HEK293 (cell line): ENCODE measurements around the gene LCMT1.

ENCODE experiments used
- CTCF ChIA-PET: fragments of 350-600 bp; formaldehyde crosslinking; extraction: SDS; loops from one replicate; lab custom pipeline; 2021; ENCODE audit warnings: antibody characterized with exemption; lab: Yijun Ruan, JAX
- POLR2A ChIA-PET: fragments of 300-600 bp; formaldehyde crosslinking; extraction: SDS; loops from one replicate; lab custom pipeline; 2020; ENCODE audit warnings: antibody characterized with exemption, inconsistent platforms; lab: Yijun Ruan, JAX
- H3K27ac ChIP-seq: fragments of 200-500 bp; sonication (Bioruptor generic); 2 replicates; pipeline ENCODE4 v1.5.1; 2014; ENCODE audit warnings: low read depth, low read length, control low read depth, inconsistent platforms; ENCODE audit errors: extremely low read depth
- H3K36me3 ChIP-seq, 2 experiments: fragments of 200-500 bp in 1 of 2; sonication (Bioruptor generic) in 1 of 2; 1 replicate in 1 of 2; 2 replicates in 1 of 2; pipeline ENCODE4 v1.5.1; 2014 to 2017; ENCODE audit warnings: inconsistent platforms in 2 of 2, low read length in 2 of 2; ENCODE audit not compliant: control insufficient read depth in 2 of 2, insufficient read depth in 1 of 2
- H3K4me1 ChIP-seq: fragments of 200-500 bp; sonication (Bioruptor generic); 2 replicates; pipeline ENCODE4 v1.5.1; 2014; ENCODE audit warnings: mild to moderate bottlenecking, low read length, inconsistent platforms; ENCODE audit not compliant: control insufficient read depth, insufficient read depth
- H3K4me3 ChIP-seq: 2 replicates; pipeline ENCODE4 v1.5.1; 2011; ENCODE audit warnings: low read depth, mild to moderate bottlenecking, control low read depth, low read length, moderate library complexity
- H3K9me3 ChIP-seq: fragments of 200-500 bp; sonication (Bioruptor generic); 2 replicates; pipeline ENCODE4 v1.5.1; 2014; ENCODE audit warnings: low read depth, low read length, inconsistent platforms; ENCODE audit not compliant: control insufficient read depth, insufficient read depth
- GLI4 ChIP-seq: fragments of 450-650 bp; formaldehyde crosslinking; IDR thresholded peaks from 2 replicates; pipeline ENCODE4 v1.5.1; 2016; ENCODE audit warnings: missing biosample characterization, missing genetic modification characterization
- PRDM10 ChIP-seq: fragments of 450-650 bp; formaldehyde crosslinking; IDR thresholded peaks from 2 replicates; pipeline ENCODE4 v1.5.1; 2016; ENCODE audit warnings: missing biosample characterization, missing genetic modification characterization
- SP7 ChIP-seq: fragments of 450-650 bp; formaldehyde crosslinking; IDR thresholded peaks from 2 replicates; pipeline ENCODE4 v1.5.1; 2016; ENCODE audit warnings: missing biosample characterization, missing genetic modification characterization
- ZNF112 ChIP-seq: fragments of 450-650 bp; formaldehyde crosslinking; IDR thresholded peaks from 2 replicates; pipeline ENCODE4 v1.5.0; 2017; ENCODE audit warnings: missing biosample characterization, missing genetic modification characterization
- ZNF133 ChIP-seq: fragments of 450-650 bp; formaldehyde crosslinking; IDR thresholded peaks from 2 replicates; pipeline ENCODE4 v1.5.1; 2016; ENCODE audit warnings: missing biosample characterization, missing genetic modification characterization
- ZNF202 ChIP-seq: fragments of 450-650 bp; formaldehyde crosslinking; IDR thresholded peaks from 2 replicates; pipeline ENCODE4 v1.5.1; 2016; ENCODE audit warnings: missing biosample characterization, missing genetic modification characterization, borderline replicate concordance
- ZNF302 ChIP-seq: fragments of 450-650 bp; formaldehyde crosslinking; IDR thresholded peaks from 2 replicates; pipeline ENCODE4 v1.5.1; 2016; ENCODE audit warnings: missing biosample characterization, missing genetic modification characterization, low read depth
- ZNF366 ChIP-seq: fragments of 450-650 bp; formaldehyde crosslinking; conservative IDR thresholded peaks from 2 replicates; pipeline ENCODE4 v1.5.1; 2016; ENCODE audit warnings: missing biosample characterization, missing genetic modification characterization
- ZNF621 ChIP-seq: fragments of 450-650 bp; formaldehyde crosslinking; IDR thresholded peaks from 2 replicates; pipeline ENCODE4 v1.5.1; 2017; ENCODE audit warnings: missing biosample characterization, missing genetic modification characterization
- ZNF623 ChIP-seq: fragments of 450-650 bp; formaldehyde crosslinking; IDR thresholded peaks from 2 replicates; pipeline ENCODE4 v1.5.1; 2016; ENCODE audit warnings: missing biosample characterization, missing genetic modification characterization
- ZNF785 ChIP-seq: fragments of 450-650 bp; formaldehyde crosslinking; IDR thresholded peaks from 2 replicates; pipeline ENCODE4 v1.5.1; 2016; ENCODE audit warnings: missing biosample characterization, missing genetic modification characterization
- ZNF837 ChIP-seq: fragments of 450-650 bp; formaldehyde crosslinking; IDR thresholded peaks from 2 replicates; pipeline ENCODE4 v1.5.1; 2016; ENCODE audit warnings: missing biosample characterization, missing genetic modification characterization
- TF ChIP-seq, protein P1 (sequence below): fragments of 450-650 bp; formaldehyde crosslinking; conservative IDR thresholded peaks from 2 replicates; pipeline ENCODE4 v1.5.1; 2016; ENCODE audit warnings: low read depth, missing biosample characterization, missing genetic modification characterization

Gene LCMT1

DNA sequence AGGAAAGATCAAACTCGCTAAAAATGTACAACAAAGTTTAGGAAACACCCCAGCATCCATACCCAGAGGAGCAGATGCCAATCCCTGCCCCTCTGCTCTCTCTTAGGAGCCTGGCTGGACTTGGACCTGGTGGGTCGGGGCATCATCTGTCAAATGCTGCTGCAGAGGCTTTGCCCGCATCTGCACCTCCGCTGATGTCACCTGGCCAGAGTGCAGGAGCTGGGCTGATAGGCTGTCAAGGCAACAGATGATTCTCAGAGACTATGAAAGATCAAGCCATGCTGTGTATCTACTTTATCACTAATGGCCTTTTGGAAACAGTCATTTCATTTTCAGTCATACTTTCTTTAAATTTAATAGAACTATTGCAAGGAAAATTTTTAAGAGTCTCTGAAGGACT is 15.9 kb upstream of the LCMT1 start:
- no peaks in the 10 kb centered on the region for H3K4me1 ChIP-seq
- H3K27ac ChIP-seq: no peak overlapping the region
- ChIA-PET POLR2A (no interaction called here), CTCF (no interaction called here)
- no peak overlapping the region for H3K4me3 ChIP-seq
- no peaks in the 10 kb centered on the region for H3K9me3 ChIP-seq
- TF ChIP-seq PRDM10 (tag by site-specific recombination): no peak
- no peak for TF ChIP-seq ZNF202 (tag by site-specific recombination)
- TF ChIP-seq ZNF302 (tag by site-specific recombination): no peak
- TF ChIP-seq SP7: no peak
- TF ChIP-seq ZNF133 (tag by site-specific recombination): no peak
- no peak for TF ChIP-seq ZNF837 (tag by site-specific recombination)
- TF ChIP-seq, protein P1, sequence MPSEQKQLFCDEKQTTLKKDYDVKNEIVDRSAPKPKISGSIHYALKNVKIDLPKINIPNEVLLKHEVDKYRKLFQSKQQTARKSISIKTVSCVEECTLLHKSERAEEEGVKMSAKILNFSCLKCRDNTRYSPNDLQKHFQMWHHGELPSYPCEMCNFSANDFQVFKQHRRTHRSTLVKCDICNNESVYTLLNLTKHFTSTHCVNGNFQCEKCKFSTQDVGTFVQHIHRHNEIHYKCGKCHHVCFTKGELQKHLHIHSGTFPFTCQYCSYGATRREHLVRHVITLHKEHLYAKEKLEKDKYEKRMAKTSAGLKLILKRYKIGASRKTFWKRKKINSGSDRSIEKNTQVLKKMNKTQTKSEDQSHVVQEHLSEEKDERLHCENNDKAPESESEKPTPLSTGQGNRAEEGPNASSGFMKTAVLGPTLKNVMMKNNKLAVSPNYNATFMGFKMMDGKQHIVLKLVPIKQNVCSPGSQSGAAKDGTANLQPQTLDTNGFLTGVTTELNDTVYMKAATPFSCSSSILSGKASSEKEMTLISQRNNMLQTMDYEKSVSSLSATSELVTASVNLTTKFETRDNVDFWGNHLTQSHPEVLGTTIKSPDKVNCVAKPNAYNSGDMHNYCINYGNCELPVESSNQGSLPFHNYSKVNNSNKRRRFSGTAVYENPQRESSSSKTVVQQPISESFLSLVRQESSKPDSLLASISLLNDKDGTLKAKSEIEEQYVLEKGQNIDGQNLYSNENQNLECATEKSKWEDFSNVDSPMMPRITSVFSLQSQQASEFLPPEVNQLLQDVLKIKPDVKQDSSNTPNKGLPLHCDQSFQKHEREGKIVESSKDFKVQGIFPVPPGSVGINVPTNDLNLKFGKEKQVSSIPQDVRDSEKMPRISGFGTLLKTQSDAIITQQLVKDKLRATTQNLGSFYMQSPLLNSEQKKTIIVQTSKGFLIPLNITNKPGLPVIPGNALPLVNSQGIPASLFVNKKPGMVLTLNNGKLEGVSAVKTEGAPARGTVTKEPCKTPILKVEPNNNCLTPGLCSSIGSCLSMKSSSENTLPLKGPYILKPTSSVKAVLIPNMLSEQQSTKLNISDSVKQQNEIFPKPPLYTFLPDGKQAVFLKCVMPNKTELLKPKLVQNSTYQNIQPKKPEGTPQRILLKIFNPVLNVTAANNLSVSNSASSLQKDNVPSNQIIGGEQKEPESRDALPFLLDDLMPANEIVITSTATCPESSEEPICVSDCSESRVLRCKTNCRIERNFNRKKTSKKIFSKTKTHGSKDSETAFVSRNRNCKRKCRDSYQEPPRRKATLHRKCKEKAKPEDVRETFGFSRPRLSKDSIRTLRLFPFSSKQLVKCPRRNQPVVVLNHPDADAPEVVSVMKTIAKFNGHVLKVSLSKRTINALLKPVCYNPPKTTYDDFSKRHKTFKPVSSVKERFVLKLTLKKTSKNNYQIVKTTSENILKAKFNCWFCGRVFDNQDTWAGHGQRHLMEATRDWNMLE (tag by site-specific recombination): no peak
- no peak for TF ChIP-seq ZNF112
- no peaks in the 10 kb centered on the region for H3K36me3 ChIP-seq

DNA sequence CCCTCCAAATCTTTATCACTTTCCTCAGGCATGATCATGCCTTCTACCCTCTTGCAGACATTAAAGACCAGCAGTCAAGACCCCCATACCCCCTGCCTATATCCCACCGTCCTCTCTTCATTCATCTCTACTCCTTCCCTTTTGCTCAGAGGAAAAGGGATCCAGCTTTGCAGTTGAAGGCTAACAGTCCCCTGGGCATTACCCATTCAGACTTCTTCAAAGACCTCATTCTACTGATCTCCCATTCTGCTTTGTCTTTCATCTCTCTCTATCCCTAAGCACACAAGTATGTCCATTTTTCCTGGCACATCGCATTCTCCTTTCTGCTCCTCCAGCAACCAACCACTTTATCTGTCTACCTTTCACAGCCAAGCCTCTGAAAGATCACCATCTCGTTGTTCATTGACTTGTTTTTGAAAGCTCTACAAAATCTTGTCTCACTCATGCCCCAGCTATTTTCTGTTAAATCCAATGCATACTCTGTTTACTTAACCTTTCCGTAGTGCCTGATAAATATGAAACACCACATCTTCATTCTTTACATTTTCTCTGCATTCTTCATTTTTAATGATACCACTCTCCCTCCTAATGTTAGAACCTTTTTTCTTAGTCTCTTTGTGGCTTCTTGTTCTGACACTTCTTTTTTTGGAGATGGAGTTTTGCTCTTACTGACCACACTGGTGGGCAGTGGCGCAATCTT is 14.1 kb upstream of the LCMT1 start:
- ChIA-PET CTCF (interaction anchor here (0.7 kb wide), 1 partner anchor 148 kb away, joined by 5 read pairs; no protein-coding TSS in a partner anchor), POLR2A (interaction anchor here (0.8 to 1.6 kb wide), 3 partner anchors 10 to 234 kb away, joined by 3 to 5 read pairs (median 3); no protein-coding TSS in a partner anchor)
- H3K9me3 ChIP-seq: no peaks in the 10 kb centered on the region
- no peak overlapping the region for H3K4me3 ChIP-seq
- H3K27ac ChIP-seq: no peak overlapping the region
- no peaks in the 10 kb centered on the region for H3K36me3 ChIP-seq
- no peaks in the 10 kb centered on the region for H3K4me1 ChIP-seq
- TF ChIP-seq ZNF621 (tag by site-specific recombination) (no peak), GLI4 (tag by site-specific recombination) (no peak), ZNF785 (no peak), ZNF623 (tag by site-specific recombination) (no peak), ZNF366 (tag by site-specific recombination) (0 out of 2 replicates have a peak, but pooled peaks have one; percentile 9)
